Glutamatergic neuron (in vitro differentiated cells): ENCODE measurements around the gene SCG5. TPM values are rescaled to one million over a fixed set of nuclear protein-coding genes. Genes with fewer than 3 reads are reported as not detected.
A peak's percentile ranks its signal among the peaks of the same experiment; 100 is the strongest.

Experiments
- DNase-seq: peaks from one replicate; pipeline ENCODE4 v3.0.0; 2022
- H3K27ac Mint-ChIP-seq: one replicate; pipeline ENCODE4 v1.8.0; 2020; ENCODE audit warnings: mild to moderate bottlenecking, mixed read lengths, inconsistent platforms; ENCODE audit not compliant: unreplicated experiment
- H3K27me3 Mint-ChIP-seq: one replicate; pipeline ENCODE4 v1.8.0; 2020; ENCODE audit warnings: mild to moderate bottlenecking, moderate library complexity, mixed read lengths, inconsistent platforms; ENCODE audit not compliant: unreplicated experiment
- H3K36me3 Mint-ChIP-seq: one replicate; pipeline ENCODE4 v1.8.0; 2020; ENCODE audit warnings: mild to moderate bottlenecking, mixed read lengths, inconsistent platforms; ENCODE audit not compliant: unreplicated experiment
- H3K4me1 Mint-ChIP-seq: one replicate; pipeline ENCODE4 v1.8.0; 2020; ENCODE audit warnings: mild to moderate bottlenecking, low read depth, mixed read lengths, inconsistent platforms; ENCODE audit not compliant: unreplicated experiment
- H3K4me3 Mint-ChIP-seq: one replicate; pipeline ENCODE4 v1.8.0; 2020; ENCODE audit warnings: mild to moderate bottlenecking, mixed read lengths, inconsistent platforms; ENCODE audit not compliant: unreplicated experiment
- H3K9me3 Mint-ChIP-seq: one replicate; pipeline ENCODE4 v1.8.0; 2020; ENCODE audit warnings: mild to moderate bottlenecking, moderate library complexity, mixed read lengths, inconsistent platforms; ENCODE audit not compliant: unreplicated experiment
- CTCF ChIP-seq: fragments of 200-600 bp; sonication (generic); IDR thresholded peaks from one replicate; pipeline ENCODE4 v1.5.0; 2021; ENCODE audit not compliant: partially characterized antibody, unreplicated experiment
- total RNA-seq: library from RNA; stranded (reverse); fragmentation: NEBNext Ultra II Directional; extraction: Animal tissue kit (Norgen Biotek cat#: 25700); gene quantifications from one replicate; pipeline ENCODE4 v1.2.1, GENCODE V29; 2021; ENCODE audit not compliant: unreplicated experiment

The SCG5 gene
- total RNA-seq, 1 donor from 2014 or later = 46.0 TPM

- no peak overlapping the region for H3K4me3 Mint-ChIP-seq
- peaks cover 2% of the 10 kb centered on the region for H3K27me3 Mint-ChIP-seq
- no peak for DNase-seq
These were observed 5.1 kb upstream of the SCG5 start for GRCh38 chr15:32636410-32636809.

GRCh38 chr15:32636908-32637567 lies 4.5 kb upstream of the SCG5 start:
- no peak for DNase-seq
- no peak overlapping the region for H3K4me3 Mint-ChIP-seq
- H3K9me3 Mint-ChIP-seq = no peaks in the 10 kb centered on the region
- H3K27ac Mint-ChIP-seq = no peak overlapping the region
- peaks cover 2% of the 10 kb centered on the region for H3K27me3 Mint-ChIP-seq
- TF ChIP-seq CTCF = no peak
- peaks cover 5% of the 10 kb centered on the region for H3K4me1 Mint-ChIP-seq
- no peaks in the 10 kb centered on the region for H3K36me3 Mint-ChIP-seq

More at GRCh38 chr15:32636410-32636809, 5.1 kb upstream of the SCG5 start:
- TF ChIP-seq CTCF = no peak
- no peaks in the 10 kb centered on the region for H3K9me3 Mint-ChIP-seq
- H3K27ac Mint-ChIP-seq = no peak overlapping the region
- H3K4me1 Mint-ChIP-seq = peaks cover 2% of the 10 kb centered on the region
- no peaks in the 10 kb centered on the region for H3K36me3 Mint-ChIP-seq

- H3K27me3 Mint-ChIP-seq = peaks cover 2% of the 10 kb centered on the region
- no peak for TF ChIP-seq CTCF
- H3K4me1 Mint-ChIP-seq = peaks cover 5% of the 10 kb centered on the region
These were observed 3.8 kb upstream of the SCG5 start for GRCh38 chr15:32637704-32638103.

GRCh38 chr15:32642667-32643435 lies 1.3 kb downstream of the SCG5 start:
- Mint-ChIP-seq H3K4me3 (peak overlapping the region; percentile 68), H3K36me3 (no peaks in the 10 kb centered on the region), H3K27me3 (peaks cover 2% of the 10 kb centered on the region), H3K9me3 (no peaks in the 10 kb centered on the region), H3K27ac (no peak overlapping the region), H3K4me1 (peaks cover 9% of the 10 kb centered on the region)
- DNase-seq = no peak
- TF ChIP-seq CTCF = no peak

More at GRCh38 chr15:32637704-32638103, 3.8 kb upstream of the SCG5 start:
- no peaks in the 10 kb centered on the region for H3K36me3 Mint-ChIP-seq
- H3K9me3 Mint-ChIP-seq = no peaks in the 10 kb centered on the region
- DNase-seq = no peak
- no peak overlapping the region for H3K27ac Mint-ChIP-seq
- H3K4me3 Mint-ChIP-seq = no peak overlapping the region

- H3K4me3 Mint-ChIP-seq = no peak overlapping the region
- no peaks in the 10 kb centered on the region for H3K36me3 Mint-ChIP-seq
- H3K27ac Mint-ChIP-seq = no peak overlapping the region
- TF ChIP-seq CTCF = no peak
- peaks cover 2% of the 10 kb centered on the region for H3K27me3 Mint-ChIP-seq
- H3K9me3 Mint-ChIP-seq = no peaks in the 10 kb centered on the region
- DNase-seq = no peak
- H3K4me1 Mint-ChIP-seq = peaks cover 9% of the 10 kb centered on the region
These were observed 2.5 kb downstream of the SCG5 start for GRCh38 chr15:32643907-32644445.
